Smooth muscle cell (in vitro differentiated cells): ENCODE data around the gene SLC5A4. TPM values are rescaled to one million over a fixed set of nuclear protein-coding genes. Genes with fewer than 3 reads are reported as not detected.

ENCODE experiments used
- DNase-seq: peaks from one replicate; lab custom pipeline; 2025; ENCODE audit not compliant: unreplicated experiment; lab: John Stamatoyannopoulos, UW
- H2AFZ ChIP-seq: fragments of 200-600 bp; sonication (generic); 2 replicates; pipeline ENCODE4 v1.6.0; 2016; ENCODE audit warnings: antibody characterized with exemption, low read depth, mild to moderate bottlenecking
- H3F3A ChIP-seq: fragments of 200-600 bp; sonication (generic); 2 replicates; pipeline ENCODE4 v1.6.0; 2017; ENCODE audit warnings: antibody characterized with exemption, low read depth
- H3K27ac ChIP-seq: fragments of 200-600 bp; sonication (generic); 2 replicates; pipeline ENCODE4 v1.5.1; 2016; ENCODE audit warnings: low read depth, mild to moderate bottlenecking
- H3K27me3 ChIP-seq: fragments of 200-600 bp; sonication (generic); 2 replicates; pipeline ENCODE4 v1.6.1; 2016; ENCODE audit warnings: low read depth, mild to moderate bottlenecking
- H3K36me3 ChIP-seq: fragments of 200-600 bp; sonication (generic); 2 replicates; pipeline ENCODE4 v1.5.1; 2016; ENCODE audit warnings: low read depth
- H3K4me1 ChIP-seq: fragments of 200-600 bp; sonication (generic); 2 replicates; pipeline ENCODE4 v1.5.1; 2016; ENCODE audit warnings: low read depth
- H3K4me2 ChIP-seq: fragments of 200-600 bp; sonication (generic); 2 replicates; pipeline ENCODE4 v1.6.0; 2016; ENCODE audit warnings: mild to moderate bottlenecking
- H3K4me3 ChIP-seq: fragments of 200-600 bp; sonication (generic); 2 replicates; pipeline ENCODE4 v1.5.1; 2016; ENCODE audit warnings: mild to moderate bottlenecking
- H3K79me2 ChIP-seq: fragments of 200-600 bp; sonication (generic); 2 replicates; pipeline ENCODE4 v1.6.0; 2016; ENCODE audit warnings: low read depth, mild to moderate bottlenecking
- H3K9ac ChIP-seq: fragments of 200-600 bp; sonication (generic); 2 replicates; pipeline ENCODE4 v1.6.0; 2016; ENCODE audit warnings: low read depth
- H3K9me3 ChIP-seq: fragments of 200-600 bp; sonication (generic); replicated peaks from 2 replicates; pipeline ENCODE4 v1.5.1; 2016; ENCODE audit warnings: low read depth
- H4K20me1 ChIP-seq: fragments of 200-600 bp; sonication (generic); 2 replicates; pipeline ENCODE4 v1.6.0; 2016; ENCODE audit warnings: low read depth
- CTCF ChIP-seq: fragments of 200-600 bp; sonication (generic); IDR thresholded peaks from 2 replicates; pipeline ENCODE4 v1.5.1; 2017; ENCODE audit warnings: borderline replicate concordance, mild to moderate bottlenecking, antibody characterized with exemption; ENCODE audit not compliant: insufficient read depth, poor library complexity, severe bottlenecking
- WGBS: methylation state at CpG from one replicate; pipeline ENCODE4 v1.1.7; 2016; ENCODE audit warnings: low lambda C conversion rate; 5-methylcytosine and 5-hydroxymethylcytosine counted together
- polyA plus RNA-seq: library from polyadenylated mRNA; unstranded; fragments of >200 nt; fragmentation: Nextera tagmentation; extraction: Ambion mirVana; gene quantifications from 2 replicates; pipeline ENCODE4 v1.2.1, GENCODE V29; 2016
- total RNA-seq: library from RNA; depleted of rRNA; stranded (reverse); fragments of >200 nt; gene quantifications from 2 replicates; pipeline ENCODE4 v1.2.3, GENCODE V29; 2014

The SLC5A4 gene
- total and polyA plus RNA-seq, 2 experiments from 2014 or later = not detected

DNA sequence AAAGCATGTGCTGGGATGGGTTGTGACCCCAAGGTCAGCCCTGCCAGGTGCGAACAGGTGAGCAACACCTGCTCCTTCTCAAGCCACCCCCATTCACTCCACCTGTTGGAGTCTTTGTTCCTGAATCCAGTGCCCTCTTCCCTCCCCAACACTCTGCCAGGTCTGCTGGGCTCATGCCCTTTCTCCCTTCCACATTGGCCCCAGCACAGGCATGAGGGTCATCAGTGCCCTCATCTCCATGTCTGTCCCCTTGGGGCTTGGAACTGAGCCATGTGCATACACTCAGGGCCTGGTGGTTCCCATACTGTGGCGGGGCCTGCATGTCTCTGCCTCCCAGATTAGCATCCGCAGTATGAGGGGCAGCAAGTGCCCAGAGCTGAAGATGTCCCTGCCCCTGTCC is 69.3 kb downstream of the SLC5A4 start:
- 82% methylated on average over 3 of the region's 3 CpGs for WGBS
- no peak overlapping the region for H3K4me2 ChIP-seq
- no peak for DNase-seq
- H2AFZ ChIP-seq = no peak overlapping the region
- H3K27ac ChIP-seq = no peak overlapping the region
- H3K79me2 ChIP-seq = no peaks in the 10 kb centered on the region
- no peaks in the 10 kb centered on the region for H3K9me3 ChIP-seq
- no peak overlapping the region for H3K9ac ChIP-seq
- no peaks in the 10 kb centered on the region for H3F3A ChIP-seq
- no peak overlapping the region for H3K4me3 ChIP-seq
- TF ChIP-seq CTCF = no peak
- no peaks in the 10 kb centered on the region for H4K20me1 ChIP-seq
- H3K27me3 ChIP-seq = peaks cover 26% of the 10 kb centered on the region
- H3K4me1 ChIP-seq = no peaks in the 10 kb centered on the region
- no peaks in the 10 kb centered on the region for H3K36me3 ChIP-seq

DNA sequence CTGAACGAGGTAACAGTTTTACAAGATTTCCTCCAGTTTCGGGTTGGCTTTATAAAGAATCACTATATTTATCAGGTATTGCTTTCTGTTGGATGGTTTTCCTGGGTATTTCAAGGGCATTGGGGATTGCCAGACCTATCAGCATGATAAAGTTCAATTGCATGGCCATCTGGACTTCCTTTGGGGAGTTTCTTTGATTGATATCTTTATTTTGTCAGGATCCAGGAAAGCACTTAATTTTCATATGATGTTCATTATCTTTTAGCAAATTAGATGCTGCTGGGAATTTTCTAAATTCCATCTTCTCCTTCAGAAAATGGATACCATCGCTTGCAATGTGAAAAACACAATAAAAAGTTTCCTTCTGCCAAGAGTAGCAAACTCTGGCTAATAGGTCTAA is 71.5 kb downstream of the SLC5A4 start:
- Histone ChIP-seq H3K27me3 (peaks cover 39% of the 10 kb centered on the region), H3K4me2 (no peak overlapping the region), H3F3A (no peaks in the 10 kb centered on the region), H3K4me3 (no peak overlapping the region), H3K27ac (no peak overlapping the region), H3K9ac (no peak overlapping the region), H3K4me1 (no peaks in the 10 kb centered on the region), H3K36me3 (no peaks in the 10 kb centered on the region), H3K9me3 (no peaks in the 10 kb centered on the region), H4K20me1 (no peaks in the 10 kb centered on the region), H3K79me2 (no peaks in the 10 kb centered on the region), H2AFZ (no peak overlapping the region)
- TF ChIP-seq CTCF = no peak
- WGBS = 84% methylated on average over 3 of the region's 3 CpGs
- DNase-seq = no peak

DNA sequence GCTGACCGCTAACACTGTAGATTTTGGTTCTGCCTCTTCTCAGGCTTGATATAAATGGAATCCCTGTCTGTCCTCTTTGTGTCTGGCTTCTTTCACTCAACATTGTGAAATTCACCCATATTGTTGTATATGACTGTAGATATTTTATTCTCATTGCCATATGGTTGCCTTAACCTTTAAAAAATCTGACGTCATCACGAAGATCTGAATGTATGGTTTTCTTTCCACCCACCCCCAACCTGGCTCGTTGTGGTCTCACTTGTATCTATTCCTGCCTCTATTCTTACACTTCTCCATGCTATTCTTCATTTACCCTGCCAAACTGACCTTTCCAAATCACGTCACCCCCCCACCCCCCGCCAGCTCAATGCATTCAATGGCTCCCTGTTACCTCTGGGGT is 74.1 kb downstream of the SLC5A4 start:
- no peaks in the 10 kb centered on the region for H3K79me2 ChIP-seq
- peaks cover 59% of the 10 kb centered on the region for H3K27me3 ChIP-seq
- no peak overlapping the region for H3K4me3 ChIP-seq
- H3K4me1 ChIP-seq = no peaks in the 10 kb centered on the region
- H4K20me1 ChIP-seq = no peaks in the 10 kb centered on the region
- WGBS = 83% methylated on average over 6 of the region's 6 CpGs
- H3K4me2 ChIP-seq = no peak overlapping the region
- H3K9me3 ChIP-seq = no peaks in the 10 kb centered on the region
- TF ChIP-seq CTCF = no peak
- DNase-seq = no peak
- H2AFZ ChIP-seq = no peak overlapping the region
- H3K36me3 ChIP-seq = no peaks in the 10 kb centered on the region
- H3K27ac ChIP-seq = no peak overlapping the region
- H3F3A ChIP-seq = no peaks in the 10 kb centered on the region
- no peak overlapping the region for H3K9ac ChIP-seq

GRCh38 chr22:32177221-32177765 is 77.9 kb downstream of the SLC5A4 start:
- Histone ChIP-seq H3K79me2 (no peaks in the 10 kb centered on the region), H3K4me1 (no peaks in the 10 kb centered on the region), H3K27ac (no peak overlapping the region), H3K4me2 (no peak overlapping the region), H3F3A (no peaks in the 10 kb centered on the region), H3K9me3 (no peaks in the 10 kb centered on the region), H2AFZ (no peak overlapping the region), H3K36me3 (no peaks in the 10 kb centered on the region), H3K4me3 (no peak overlapping the region), H4K20me1 (no peaks in the 10 kb centered on the region), H3K27me3 (peaks cover 85% of the 10 kb centered on the region), H3K9ac (no peak overlapping the region)
- 91% methylated on average over 8 of the region's 8 CpGs for WGBS
- DNase-seq = no peak
- no peak for TF ChIP-seq CTCF
